ENCODE data around the gene BEX2. TPM values are rescaled to one million over a fixed set of nuclear protein-coding genes. Genes with fewer than 3 reads are reported as not detected.

Gene BEX2
- total RNA-seq, 2 donors from 2014 or later = 23.6 to 32.3 TPM

GRCh38 chrX:103275947-103276567 is 34.7 kb downstream of the BEX2 start:
- Histone ChIP-seq H3K9ac (ENCODE audit: extremely low read depth, low read length, poor library complexity, severe bottlenecking) (no peak overlapping the region), H3K9me3 (ENCODE audit: control insufficient read depth, low read length) (no peaks in the 10 kb centered on the region), H3K36me3 (ENCODE audit: control insufficient read depth, insufficient read depth, low read length) (no peaks in the 10 kb centered on the region), H3K27ac (ENCODE audit: low read depth, low read length) (no peak overlapping the region), H3K4me3 (ENCODE audit: low read length) (no peak overlapping the region), H3K27me3 (ENCODE audit: control insufficient read depth, insufficient read depth, low read length, poor library complexity, severe bottlenecking) (no peaks in the 10 kb centered on the region), H3K4me1 (ENCODE audit: control insufficient read depth, insufficient read depth, low read length) (no peaks in the 10 kb centered on the region)
- H3K4me3 Mint-ChIP-seq = peak overlapping the region; percentile 33
- peaks cover 37% of the 10 kb centered on the region for H3K27me3 Mint-ChIP-seq (ENCODE audit: insufficient read depth)
- peaks cover 2% of the 10 kb centered on the region for H3K4me1 Mint-ChIP-seq
- H3K9me3 Mint-ChIP-seq = peaks cover 15% of the 10 kb centered on the region
- DNase-seq = no peak
- H3K36me3 Mint-ChIP-seq (ENCODE audit: low read depth) = no peaks in the 10 kb centered on the region
- TF ChIP-seq CTCF (conservative IDR thresholded peaks at IDR 0.05) = no peak
- WGBS, 2 experiments (ENCODE audit: insufficient coverage in 1 of 2, insufficient read length in 1 of 2) = 94% methylated on average over 18 of the region's 23 CpGs; no CpG with 5 or more reads in 1 of the 2 experiments
- no peak overlapping the region for H3K27ac Mint-ChIP-seq

- Mint-ChIP-seq H3K4me1 (peaks cover 7% of the 10 kb centered on the region), H3K9me3 (peaks cover 12% of the 10 kb centered on the region), H3K27ac (no peak overlapping the region), H3K27me3 (ENCODE audit: insufficient read depth) (peaks cover 35% of the 10 kb centered on the region), H3K36me3 (ENCODE audit: low read depth) (no peaks in the 10 kb centered on the region), H3K4me3 (no peak overlapping the region)
- H3K4me3 ChIP-seq (ENCODE audit: low read length) = no peak overlapping the region
- H3K27me3 ChIP-seq (ENCODE audit: control insufficient read depth, insufficient read depth, low read length, poor library complexity, severe bottlenecking) = no peaks in the 10 kb centered on the region
- no peaks in the 10 kb centered on the region for H3K4me1 ChIP-seq (ENCODE audit: control insufficient read depth, insufficient read depth, low read length)
- no peaks in the 10 kb centered on the region for H3K9me3 ChIP-seq (ENCODE audit: control insufficient read depth, low read length)
- 92 to 100% methylated on average over 4 of the region's 4 CpGs for WGBS, 2 experiments (ENCODE audit: insufficient coverage in 1 of 2, insufficient read length in 1 of 2)
- no peaks in the 10 kb centered on the region for H3K36me3 ChIP-seq (ENCODE audit: control insufficient read depth, insufficient read depth, low read length)
- no peak overlapping the region for H3K9ac ChIP-seq (ENCODE audit: extremely low read depth, low read length, poor library complexity, severe bottlenecking)
- no peak for TF ChIP-seq CTCF (conservative IDR thresholded peaks at IDR 0.05)
- no peak overlapping the region for H3K27ac ChIP-seq (ENCODE audit: low read depth, low read length)
- no peak for DNase-seq
Measured at GRCh38 chrX:103274284-103274683, 36.5 kb downstream of the BEX2 start.

Other genes with a start within 250 kb of the BEX2 start
- 100 to 1,000 TPM in 1 of 2 donors, 10 to 100 TPM in 1; 83.6 to 144 TPM for gene BEX1, start 246.8 kb downstream of the BEX2 start, total RNA-seq
- gene NXF3, start 217.8 kb downstream of the BEX2 start, total RNA-seq = under 1 TPM in 1 of 2 donors, not detected in 1; 0.51 TPM
- 10 to 100 TPM; 65.1 to 71.0 TPM for gene BEX4, start 95.9 kb downstream of the BEX2 start, total RNA-seq
- gene TCEAL8, start 55.8 kb downstream of the BEX2 start, total RNA-seq = 100 to 1,000 TPM in 1 of 2 donors, 10 to 100 TPM in 1; 81.4 to 113 TPM
- gene TCEAL5, start 34.2 kb downstream of the BEX2 start, total RNA-seq = 1 to 10 TPM in 1 of 2 donors, under 1 TPM in 1; 0.22 to 4.4 TPM
- 1 to 10 TPM; 5.3 to 6.7 TPM for gene TCEAL7, start 19.2 kb upstream of the BEX2 start, total RNA-seq
- gene TCEAL9, start 45.5 kb upstream of the BEX2 start, total RNA-seq = 100 to 1,000 TPM in 1 of 2 donors, 10 to 100 TPM in 1; 97.6 to 125 TPM
- 100 to 1,000 TPM; 595 to 651 TPM for gene BEX3, start 65.5 kb upstream of the BEX2 start, total RNA-seq
- under 1 TPM; 0.51 to 0.66 TPM for gene RAB40A, start 208.5 kb upstream of the BEX2 start, total RNA-seq

All from endodermal cell (in vitro differentiated cells).